H4 (cell line): ENCODE data around the gene TM9SF2. TPM values are rescaled to one million over a fixed set of nuclear protein-coding genes. Genes with fewer than 3 reads are reported as not detected.
"Not testable (repeated sequence)": the region's sequence is repeated elsewhere in the genome, so short reads cannot be mapped to it uniquely, and the experiment has no call there.

Experiments used
- DNase-seq: peaks from one replicate; pipeline ENCODE4 v3.0.0-alpha.2; 2015; ENCODE audit warnings: low spot score
- total RNA-seq: library from RNA; depleted of rRNA; stranded (reverse); fragments of >200 nt; shearing (Covaris generic); gene quantifications from 2 replicates; pipeline ENCODE4 v1.2.3, GENCODE V29; 2014

The TM9SF2 gene
- total RNA-seq, 1 experiment from 2014 or later = 127 TPM

DNA sequence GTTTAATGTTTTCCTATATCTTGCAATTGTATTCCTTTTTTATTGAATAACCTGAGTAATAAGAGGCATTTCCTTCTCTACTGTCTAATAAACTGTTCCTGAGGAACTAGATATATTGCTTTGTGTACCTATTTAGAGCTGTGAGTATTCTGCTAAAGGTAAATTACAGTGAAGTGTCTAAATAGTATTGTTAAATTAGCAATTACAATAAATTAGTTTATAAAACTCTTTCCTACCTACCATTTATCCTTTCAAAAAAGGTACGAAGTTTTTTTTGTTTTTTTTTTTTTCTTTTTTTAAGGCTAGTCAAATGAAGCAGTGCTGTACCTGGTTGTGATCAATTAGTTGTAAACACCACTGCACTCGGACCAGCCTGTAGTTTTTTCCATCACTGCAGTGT, 34.8 kb downstream of the TM9SF2 start:
- DNase-seq = no peak

- no peak for DNase-seq
Measured at GRCh38 chr13:99540530-99540929, 39.3 kb downstream of the TM9SF2 start.

GRCh38 chr13:99542788-99543406, 41.6 kb downstream of the TM9SF2 start:
- DNase-seq = no peak

DNA sequence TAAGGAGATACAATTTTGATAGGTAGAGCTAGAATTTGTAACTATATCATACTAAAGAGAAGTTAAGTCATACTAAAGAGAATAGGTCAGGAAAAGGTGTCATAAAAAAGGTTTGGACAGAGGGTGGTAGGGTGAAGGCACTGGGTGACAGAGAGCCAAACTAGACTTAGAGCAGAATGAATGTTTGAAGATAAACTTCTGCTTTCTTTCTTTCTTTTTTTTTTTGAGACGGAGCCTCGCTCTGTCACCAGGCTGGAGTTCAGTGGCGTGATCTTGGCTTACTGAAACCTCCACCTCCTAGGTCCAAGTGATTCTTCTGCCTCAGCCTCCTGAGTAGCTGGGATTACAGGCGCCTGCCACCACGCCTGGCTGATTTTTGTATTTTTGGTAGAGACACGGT, 44.1 kb downstream of the TM9SF2 start:
- no peak for DNase-seq

DNA sequence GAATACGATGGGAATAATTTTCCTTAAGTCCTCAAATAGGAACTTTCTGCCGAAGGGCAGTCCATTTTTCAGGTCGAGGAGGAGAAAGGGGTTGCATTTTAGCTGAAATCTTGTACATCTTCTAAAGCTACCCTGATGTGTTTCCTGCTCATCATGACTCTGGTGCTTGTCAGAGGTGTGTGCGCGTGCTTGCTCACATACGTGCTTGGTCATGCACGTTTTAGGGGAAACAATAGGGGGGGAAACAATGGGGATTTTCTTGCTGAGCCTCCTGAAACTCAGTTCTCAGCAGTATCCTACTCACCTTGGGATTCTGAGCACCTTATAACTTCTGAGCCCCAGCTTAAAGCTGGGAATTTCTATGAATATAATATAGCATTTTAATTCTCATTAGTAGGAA, 44.7 kb downstream of the TM9SF2 start:
- DNase-seq = no peak

DNA sequence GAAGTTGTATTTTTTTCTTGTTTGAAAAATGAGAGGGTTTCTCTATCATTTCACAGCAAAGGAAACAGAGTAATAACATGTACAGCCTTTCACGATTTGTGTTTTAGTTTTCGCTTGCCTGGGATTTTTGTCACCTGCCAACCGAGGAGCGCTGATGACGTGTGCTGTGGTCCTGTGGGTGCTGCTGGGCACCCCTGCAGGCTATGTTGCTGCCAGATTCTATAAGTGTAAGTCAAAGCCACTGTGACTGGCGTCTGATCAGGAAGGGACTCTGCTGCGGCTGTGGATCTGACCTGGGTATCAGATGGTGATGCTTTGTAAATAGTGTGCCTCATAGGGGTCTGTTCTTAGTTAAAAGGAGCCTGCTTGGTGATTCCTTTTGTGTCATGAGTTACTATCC, 45.6 kb downstream of the TM9SF2 start:
- no peak for DNase-seq

GRCh38 chr13:99548448-99548847, 47.2 kb downstream of the TM9SF2 start:
- no peak for DNase-seq

- DNase-seq = no peak
Measured at GRCh38 chr13:99553033-99553432, 51.8 kb downstream of the TM9SF2 start.

- no peak for DNase-seq
Measured at GRCh38 chr13:99555149-99555548, 53.9 kb downstream of the TM9SF2 start.

DNA sequence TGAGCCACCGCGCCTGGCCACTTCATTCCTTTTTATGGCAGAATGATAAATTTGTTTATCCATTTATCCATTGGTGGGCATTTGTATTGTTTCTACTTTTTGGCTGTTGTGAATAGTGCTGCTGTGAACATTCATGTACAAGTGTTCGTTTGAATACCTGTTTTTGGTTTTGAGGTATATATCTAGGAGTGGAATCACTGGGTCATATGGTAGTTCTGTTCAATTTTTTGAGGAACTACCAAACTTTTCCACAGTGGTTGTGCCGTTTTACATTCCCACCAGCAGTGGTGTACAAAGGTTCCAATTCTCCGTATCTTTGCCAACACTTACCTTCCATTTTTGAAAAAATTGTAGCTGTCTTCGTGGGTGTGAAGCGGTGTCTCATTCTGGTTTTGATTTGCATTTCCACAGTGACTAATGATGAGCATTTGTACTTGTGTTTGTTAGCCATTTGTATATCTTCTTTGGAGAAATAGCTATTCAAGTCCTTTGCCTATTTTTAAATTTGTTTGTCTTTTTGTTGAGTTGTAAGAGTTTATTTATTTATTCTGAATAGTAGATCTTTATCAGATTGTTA, 55.7 kb downstream of the TM9SF2 start:
- no peak for DNase-seq

GRCh38 chr13:99558570-99559180, 57.4 kb downstream of the TM9SF2 start:
- no peak for DNase-seq

DNA sequence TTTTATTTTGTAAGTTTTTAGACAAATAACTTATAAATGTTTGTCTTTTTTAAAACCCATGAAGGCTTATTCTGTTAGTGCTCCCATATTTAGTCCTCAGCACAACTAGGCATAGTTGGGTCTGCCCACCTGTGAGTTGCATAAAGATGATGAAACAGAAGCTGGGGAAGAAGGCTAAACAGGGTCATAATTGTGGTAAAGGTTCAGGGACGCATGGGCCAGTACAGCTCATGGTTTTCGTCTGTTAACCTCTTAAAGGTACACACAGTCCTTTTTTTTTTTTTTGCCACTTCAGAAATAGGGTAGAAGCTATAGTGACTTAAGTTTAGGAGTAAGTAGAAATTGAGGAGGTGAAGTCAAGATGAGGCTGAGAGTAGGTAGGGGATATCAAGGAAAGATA, 58.3 kb downstream of the TM9SF2 start:
- no peak for DNase-seq

DNA sequence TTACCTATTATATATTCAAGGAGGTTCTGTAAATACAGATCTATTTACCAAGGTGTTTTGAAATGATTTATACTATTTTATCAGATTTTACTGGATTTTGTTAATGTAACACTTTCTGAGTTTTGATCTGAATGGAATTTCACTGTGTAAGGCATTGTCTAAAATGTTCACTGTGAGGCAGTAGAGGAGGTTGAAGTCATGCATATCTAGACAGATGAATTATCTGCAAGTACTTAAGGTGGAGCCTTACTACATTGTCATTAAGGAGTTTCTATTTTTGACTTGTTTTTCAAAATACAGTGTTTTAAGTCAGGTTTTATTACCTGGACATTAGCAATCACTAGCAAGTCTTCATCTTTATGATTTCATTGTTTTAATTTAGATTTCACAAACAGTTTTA, 62.1 kb downstream of the TM9SF2 start:
- DNase-seq = no peak

DNA sequence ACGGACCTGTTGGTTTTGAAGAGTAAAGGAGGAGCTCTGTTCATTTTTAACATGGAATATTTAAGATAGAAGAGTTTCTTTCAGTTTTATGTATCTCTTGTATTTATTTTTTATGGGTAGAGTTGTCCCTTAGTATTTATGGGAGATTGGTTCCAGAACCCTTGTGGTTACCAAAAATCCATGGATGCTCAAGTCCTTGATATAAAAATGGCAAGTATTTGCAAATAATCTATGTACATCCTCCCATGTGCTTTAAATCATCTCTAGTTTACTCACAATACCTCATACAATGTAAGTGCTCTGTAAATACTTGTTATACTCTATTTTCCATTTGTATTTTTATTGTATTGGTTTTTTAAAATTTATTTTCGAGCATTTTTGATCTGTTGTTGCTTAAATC, 63.1 kb downstream of the TM9SF2 start:
- no peak for DNase-seq

- no peak for DNase-seq
Measured at GRCh38 chr13:99565478-99566124, 64.3 kb downstream of the TM9SF2 start.

GRCh38 chr13:99566125-99567083, 65.1 kb downstream of the TM9SF2 start:
- DNase-seq = no peak

- DNase-seq = not testable (repeated sequence)
Measured at GRCh38 chr13:99568901-99569300, 67.6 kb downstream of the TM9SF2 start.

GRCh38 chr13:99572131-99572530, 70.9 kb downstream of the TM9SF2 start:
- no peak for DNase-seq

DNA sequence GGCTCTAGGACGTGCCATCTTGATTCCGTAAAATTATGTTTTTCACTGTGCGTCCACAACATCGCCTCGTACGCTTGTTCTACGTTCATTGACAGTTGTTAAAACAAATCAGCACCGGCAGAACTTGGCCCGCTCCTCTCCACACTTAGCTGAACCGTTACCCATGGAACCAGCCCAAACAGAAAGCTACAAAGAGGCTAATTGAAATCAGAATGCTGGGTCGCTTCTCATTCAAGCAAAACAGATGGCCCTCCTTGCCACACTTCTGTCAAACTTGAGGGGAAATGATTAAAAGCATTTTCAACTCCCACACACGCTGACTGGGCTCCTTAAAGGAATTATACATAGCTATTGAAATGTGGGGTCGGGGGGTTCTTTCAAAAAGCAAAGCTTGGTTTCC, 71.6 kb downstream of the TM9SF2 start:
- no peak for DNase-seq

- no peak for DNase-seq
Measured at GRCh38 chr13:99575376-99576120, 74.3 kb downstream of the TM9SF2 start.
